ENCODE results near the gene ARHGAP24.

The ARHGAP24 gene

DNA sequence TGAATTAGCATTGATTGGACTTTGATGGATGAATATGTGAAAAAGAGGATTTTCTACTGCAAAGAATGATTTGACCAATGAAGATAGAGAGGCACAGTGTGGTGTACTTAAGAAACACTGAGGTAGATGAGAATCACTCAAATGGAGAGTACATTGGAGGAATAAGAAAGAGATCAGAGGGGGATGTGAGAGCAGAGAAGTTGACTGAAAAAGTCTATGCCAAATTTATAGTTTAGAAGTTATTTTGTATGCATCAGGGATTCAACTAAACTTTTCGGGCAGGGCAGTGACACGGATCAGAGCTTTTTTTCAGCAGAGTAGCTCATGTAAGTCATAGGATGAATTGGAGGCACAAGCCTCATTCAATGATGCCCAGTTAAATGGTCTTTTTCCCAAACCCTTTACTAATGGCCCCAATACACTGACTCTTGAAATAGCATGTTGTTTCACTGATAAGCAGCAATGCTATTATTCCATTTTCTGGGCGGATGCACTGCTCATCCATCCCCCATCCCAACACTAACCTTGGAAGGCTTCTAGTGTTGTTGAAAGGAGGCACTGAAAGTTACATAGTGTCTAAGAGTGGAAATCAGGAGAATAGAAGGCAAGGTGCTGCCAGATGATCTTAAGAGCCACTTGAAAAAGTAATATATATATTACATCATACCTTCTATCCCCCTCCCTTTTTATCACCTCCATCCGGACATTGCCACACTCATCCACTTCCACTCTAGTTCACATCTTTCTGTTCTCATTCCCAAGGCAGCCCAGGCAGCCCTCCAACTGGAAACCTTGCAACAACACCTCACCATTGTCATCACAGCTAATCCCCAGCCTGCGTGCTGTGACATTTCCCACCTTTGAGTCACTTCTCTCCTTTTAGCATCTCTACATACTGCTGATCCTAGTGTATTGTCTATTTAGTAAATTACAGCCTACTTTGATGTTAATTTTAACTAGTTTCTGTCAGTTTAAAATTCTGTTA, 46.1 kb downstream of the ARHGAP24 start:
- no peak for DNase-seq

GRCh38 chr4:85522277-85522676, 47.3 kb downstream of the ARHGAP24 start:
- no peak for DNase-seq

DNA sequence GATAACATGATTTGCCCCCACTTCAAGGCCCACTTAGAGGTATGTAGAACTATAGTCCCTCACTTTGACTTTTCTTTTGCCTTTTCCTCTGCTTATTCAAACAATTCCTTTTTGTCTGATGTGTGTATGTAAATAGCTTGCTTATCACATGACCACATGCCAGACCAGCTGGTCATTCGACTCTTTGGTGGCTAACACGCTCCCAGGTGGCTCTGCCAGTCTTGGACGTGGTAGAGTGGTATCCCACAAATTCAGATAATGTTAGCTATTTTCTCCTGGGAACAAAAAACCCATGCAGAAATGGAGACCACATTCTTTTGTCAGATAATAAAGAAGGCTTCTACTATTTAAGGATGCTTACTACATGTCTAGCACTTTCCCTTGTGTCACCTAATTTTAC, 47.9 kb downstream of the ARHGAP24 start:
- DNase-seq: no peak

DNA sequence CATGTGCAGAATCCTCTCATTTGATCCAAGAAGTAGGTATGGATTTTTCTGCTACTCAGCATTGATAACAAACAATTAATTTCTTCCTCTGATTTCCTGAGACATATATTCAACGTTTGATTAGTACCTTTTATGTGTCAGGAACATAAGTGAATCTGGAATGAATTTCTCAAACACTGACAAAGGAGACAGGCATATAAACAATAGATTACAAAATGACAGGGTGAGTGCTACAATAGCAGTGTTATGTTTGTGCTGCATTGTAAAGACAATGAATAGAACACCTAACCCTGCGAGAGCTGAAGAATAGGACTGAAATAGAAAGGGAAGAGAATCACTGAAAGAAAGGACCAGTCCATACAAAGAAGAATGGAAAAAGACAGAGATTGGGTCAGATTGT, 52.9 kb downstream of the ARHGAP24 start:
- no peak for DNase-seq

GRCh38 chr4:85531560-85532341, 56.8 kb downstream of the ARHGAP24 start:
- no peak for DNase-seq

DNA sequence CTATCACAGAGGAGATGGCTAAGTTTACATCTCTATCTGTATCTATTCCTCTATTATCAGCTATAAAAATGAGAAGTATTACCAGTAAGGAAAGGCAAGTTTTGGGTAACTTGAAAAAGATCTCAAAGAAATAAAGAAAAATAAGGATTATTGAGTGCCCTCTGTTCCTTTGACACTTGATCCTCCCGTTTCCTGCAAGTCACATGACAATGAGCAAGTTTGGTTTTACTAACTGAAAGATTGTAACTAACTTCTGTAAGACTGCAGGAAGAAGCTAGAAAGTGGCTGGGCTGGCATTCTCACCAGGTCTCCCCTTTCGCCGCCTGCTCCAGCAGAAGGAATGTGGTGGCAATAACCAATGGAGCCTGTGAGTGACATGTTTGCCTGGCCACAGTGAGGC, 59.2 kb downstream of the ARHGAP24 start:
- no peak for DNase-seq

GRCh38 chr4:85543832-85544231, 68.9 kb downstream of the ARHGAP24 start:
- no peak for DNase-seq

DNA sequence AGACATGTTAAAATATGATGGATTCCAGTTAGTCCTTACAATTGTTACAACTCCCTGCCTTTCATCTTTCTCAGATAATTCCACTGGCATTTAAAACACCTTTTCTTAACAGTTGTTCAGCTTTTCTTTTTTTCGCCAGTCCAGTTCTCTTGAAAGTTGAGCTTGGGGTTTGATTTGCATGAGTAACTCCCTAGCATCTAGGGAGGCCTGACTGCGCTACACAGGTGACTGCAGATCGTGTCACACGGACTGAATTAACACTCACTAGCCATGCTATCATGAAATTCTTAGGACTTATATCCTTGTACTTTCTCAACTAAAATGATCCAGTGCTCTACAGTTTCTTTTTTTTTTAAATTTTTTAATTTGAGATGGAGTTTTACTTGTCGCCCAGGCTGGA, 69.8 kb downstream of the ARHGAP24 start:
- no peak for DNase-seq

- DNase-seq: no peak
Observed at GRCh38 chr4:85548116-85548515, 73.2 kb downstream of the ARHGAP24 start.

GRCh38 chr4:85548841-85549240, 73.9 kb downstream of the ARHGAP24 start:
- DNase-seq: no peak

DNA sequence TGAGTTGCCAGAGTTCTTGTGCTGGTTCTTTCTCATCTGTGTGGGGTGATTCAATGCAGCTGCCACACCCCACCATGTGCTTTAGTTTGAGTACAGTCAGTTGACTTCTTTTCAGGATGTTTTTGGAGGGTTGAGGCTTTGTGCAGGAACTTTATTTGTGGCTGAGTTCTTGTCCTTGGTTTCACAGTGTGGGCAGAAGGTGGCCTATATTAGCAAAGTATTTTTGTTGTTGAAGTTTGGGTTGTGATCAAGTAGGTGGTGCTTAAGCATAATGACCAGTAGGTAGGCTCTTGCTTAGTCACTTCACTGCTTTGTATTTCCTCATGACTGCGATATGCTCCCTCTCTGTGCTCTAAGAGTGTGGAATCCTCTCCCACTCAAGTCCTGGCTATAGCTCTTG, 80.3 kb downstream of the ARHGAP24 start:
- DNase-seq: no peak

DNA sequence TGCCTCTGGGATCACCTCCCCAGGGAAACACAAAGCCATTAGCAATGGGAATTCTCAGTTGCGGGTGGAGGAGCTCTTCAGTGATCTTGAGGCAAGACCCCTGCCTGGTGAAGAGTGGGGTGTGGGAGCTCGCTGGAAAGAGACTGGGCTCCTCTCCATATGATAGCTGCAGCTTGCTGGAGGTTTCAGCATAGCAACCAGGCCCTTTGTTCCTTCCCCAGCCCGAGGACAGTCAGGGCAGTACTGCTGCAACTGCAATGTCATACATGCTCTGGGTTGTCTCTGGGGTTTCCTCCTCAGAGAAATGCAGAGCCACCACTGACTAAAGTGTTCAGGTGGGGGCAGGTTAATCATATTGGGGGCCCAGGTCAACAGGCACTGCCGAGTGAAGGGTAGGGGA, 81.3 kb downstream of the ARHGAP24 start:
- no peak for DNase-seq

DNA sequence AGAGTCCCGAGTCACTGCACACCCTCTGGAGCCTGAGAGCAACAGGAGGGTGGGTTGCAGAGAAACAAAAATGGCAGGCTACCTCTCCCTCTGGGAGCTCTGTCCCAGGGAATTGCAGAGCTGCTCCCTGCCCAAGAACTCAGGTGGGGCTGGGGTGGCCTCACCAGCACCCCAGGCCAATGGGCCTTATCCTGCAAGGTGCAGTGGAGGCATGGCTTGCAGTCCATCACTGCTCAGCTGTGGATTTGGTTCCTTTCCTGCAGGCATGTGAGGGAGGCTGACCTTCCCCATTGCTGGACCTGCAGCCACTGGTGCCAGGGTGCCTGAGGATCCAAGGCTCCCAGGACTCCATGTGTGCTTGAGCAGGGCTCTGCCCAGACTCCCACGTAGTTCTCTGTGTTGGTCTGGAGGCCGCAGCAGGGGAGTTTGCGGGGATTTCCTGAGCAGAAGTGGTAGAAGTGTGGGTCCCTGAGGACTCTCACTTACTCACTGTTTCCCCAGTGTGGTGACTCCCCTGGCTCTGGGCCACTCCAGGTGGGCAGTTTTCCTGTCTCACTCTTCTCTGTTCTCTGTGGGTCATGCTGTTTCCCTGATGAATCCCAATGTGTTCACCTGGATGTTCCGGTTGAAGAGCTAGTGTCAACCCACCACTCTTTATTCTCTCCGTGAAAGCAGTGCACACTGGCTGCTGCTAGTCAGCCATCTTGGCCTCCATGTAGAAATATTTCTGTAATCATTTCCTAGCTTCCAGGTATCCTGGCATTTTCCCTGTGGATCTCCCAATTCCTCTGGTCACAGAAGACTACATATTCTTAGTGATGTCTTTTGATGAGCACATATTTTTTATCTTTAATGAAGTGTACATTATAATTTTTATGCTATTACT, 82.3 kb downstream of the ARHGAP24 start:
- DNase-seq: no peak

DNA sequence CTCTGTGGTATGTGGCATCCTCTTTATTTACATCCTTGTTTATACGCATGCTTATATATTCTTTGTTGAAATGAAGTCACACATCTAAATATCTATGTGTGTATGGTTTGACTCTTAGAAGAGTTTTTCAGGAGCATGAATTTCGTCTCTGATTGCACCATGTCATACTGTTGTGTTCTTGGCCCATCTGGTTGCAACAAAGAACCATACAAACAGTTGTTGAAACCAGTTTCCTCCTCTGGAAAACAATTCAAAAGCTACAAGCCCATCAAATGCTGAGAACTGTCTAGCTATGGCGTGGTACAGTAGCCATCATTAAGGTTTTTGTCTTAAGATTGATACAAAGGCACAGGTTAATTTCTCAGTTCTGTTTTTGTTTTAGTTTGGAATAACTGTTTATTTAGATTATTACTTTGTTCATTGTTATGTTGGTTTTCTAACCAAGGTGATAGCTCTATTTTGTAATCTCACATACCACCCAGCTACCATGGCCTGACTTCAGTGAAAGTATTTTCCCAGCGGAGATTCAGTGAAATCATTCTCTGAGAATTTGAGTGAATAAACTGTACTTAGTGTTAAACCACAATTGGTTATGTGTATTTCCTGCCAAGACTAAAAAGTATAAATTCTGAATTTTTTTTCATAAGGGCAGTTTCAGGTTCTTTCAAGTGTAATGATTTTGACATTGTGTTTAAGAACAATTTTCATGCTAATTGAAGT, 91.0 kb downstream of the ARHGAP24 start:
- no peak for DNase-seq

GRCh38 chr4:85569730-85570299, 94.9 kb downstream of the ARHGAP24 start:
- no peak for DNase-seq

- DNase-seq: no peak
Observed at GRCh38 chr4:85570388-85570787, 95.4 kb downstream of the ARHGAP24 start.

DNA sequence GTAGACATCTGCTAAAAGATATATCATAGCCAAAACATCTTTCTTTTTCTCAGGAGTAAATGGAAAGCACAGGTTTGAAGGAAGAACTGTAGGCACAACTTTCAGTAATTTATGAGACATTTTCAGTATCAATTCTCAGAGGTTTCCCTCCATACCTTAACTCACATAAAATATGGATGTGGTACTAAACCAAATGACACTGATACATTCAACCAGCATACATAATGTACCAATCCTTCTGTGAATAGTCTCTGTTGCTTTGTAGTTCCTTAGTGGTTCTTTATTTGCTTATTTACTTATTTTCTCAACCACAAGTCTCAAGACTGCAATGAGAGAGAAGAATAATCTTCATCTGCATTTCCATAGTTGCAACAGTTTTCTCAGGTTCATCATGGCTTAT, 96.1 kb downstream of the ARHGAP24 start:
- DNase-seq: no peak

- no peak for DNase-seq
Observed at GRCh38 chr4:85573270-85573669, 98.3 kb downstream of the ARHGAP24 start.

- DNase-seq: no peak
Observed at GRCh38 chr4:85577307-85577706, 102.4 kb downstream of the ARHGAP24 start.

DNA sequence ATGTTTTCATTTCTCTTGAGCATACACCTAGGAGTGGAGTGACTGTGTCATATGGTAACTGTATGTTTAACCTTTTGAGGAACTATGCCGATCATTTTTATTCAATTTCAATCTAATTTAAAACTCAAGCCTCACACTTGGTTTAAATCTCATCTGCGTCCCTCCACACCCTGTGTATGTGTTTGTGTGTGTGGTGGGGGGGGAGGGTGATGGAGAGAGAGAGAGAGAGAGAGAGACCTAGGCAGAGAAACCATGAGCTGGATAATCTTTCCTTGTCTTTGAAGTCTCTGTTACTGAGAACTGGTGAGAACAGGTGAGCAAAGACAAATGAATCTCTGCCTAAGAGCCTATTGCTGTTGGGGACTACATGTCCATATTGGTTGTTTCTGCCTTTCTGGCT, 105.0 kb downstream of the ARHGAP24 start:
- DNase-seq: no peak

- no peak for DNase-seq
Observed at GRCh38 chr4:85580489-85580888, 105.5 kb downstream of the ARHGAP24 start.

- DNase-seq: no peak
Observed at GRCh38 chr4:85587952-85588351, 113.0 kb downstream of the ARHGAP24 start.
